Smooth muscle cell (in vitro differentiated cells): ENCODE data around the gene TMEM217. TPM values are rescaled to one million over a fixed set of nuclear protein-coding genes. Genes with fewer than 3 reads are reported as not detected.

Experiments used
- DNase-seq: peaks from one replicate; lab custom pipeline; 2025; ENCODE audit not compliant: unreplicated experiment; lab: John Stamatoyannopoulos, UW
- H2AFZ ChIP-seq: fragments of 200-600 bp; sonication (generic); 2 replicates; pipeline ENCODE4 v1.6.0; 2016; ENCODE audit warnings: antibody characterized with exemption, low read depth, mild to moderate bottlenecking
- H3F3A ChIP-seq: fragments of 200-600 bp; sonication (generic); 2 replicates; pipeline ENCODE4 v1.6.0; 2017; ENCODE audit warnings: antibody characterized with exemption, low read depth
- H3K27ac ChIP-seq: fragments of 200-600 bp; sonication (generic); 2 replicates; pipeline ENCODE4 v1.5.1; 2016; ENCODE audit warnings: low read depth, mild to moderate bottlenecking
- H3K27me3 ChIP-seq: fragments of 200-600 bp; sonication (generic); 2 replicates; pipeline ENCODE4 v1.6.1; 2016; ENCODE audit warnings: low read depth, mild to moderate bottlenecking
- H3K36me3 ChIP-seq: fragments of 200-600 bp; sonication (generic); 2 replicates; pipeline ENCODE4 v1.5.1; 2016; ENCODE audit warnings: low read depth
- H3K4me1 ChIP-seq: fragments of 200-600 bp; sonication (generic); 2 replicates; pipeline ENCODE4 v1.5.1; 2016; ENCODE audit warnings: low read depth
- H3K4me2 ChIP-seq: fragments of 200-600 bp; sonication (generic); 2 replicates; pipeline ENCODE4 v1.6.0; 2016; ENCODE audit warnings: mild to moderate bottlenecking
- H3K4me3 ChIP-seq: fragments of 200-600 bp; sonication (generic); 2 replicates; pipeline ENCODE4 v1.5.1; 2016; ENCODE audit warnings: mild to moderate bottlenecking
- H3K79me2 ChIP-seq: fragments of 200-600 bp; sonication (generic); 2 replicates; pipeline ENCODE4 v1.6.0; 2016; ENCODE audit warnings: low read depth, mild to moderate bottlenecking
- H3K9ac ChIP-seq: fragments of 200-600 bp; sonication (generic); 2 replicates; pipeline ENCODE4 v1.6.0; 2016; ENCODE audit warnings: low read depth
- H3K9me3 ChIP-seq: fragments of 200-600 bp; sonication (generic); replicated peaks from 2 replicates; pipeline ENCODE4 v1.5.1; 2016; ENCODE audit warnings: low read depth
- H4K20me1 ChIP-seq: fragments of 200-600 bp; sonication (generic); 2 replicates; pipeline ENCODE4 v1.6.0; 2016; ENCODE audit warnings: low read depth
- CTCF ChIP-seq: fragments of 200-600 bp; sonication (generic); IDR thresholded peaks from 2 replicates; pipeline ENCODE4 v1.5.1; 2017; ENCODE audit warnings: borderline replicate concordance, mild to moderate bottlenecking, antibody characterized with exemption; ENCODE audit not compliant: insufficient read depth, poor library complexity, severe bottlenecking
- WGBS: methylation state at CpG from one replicate; pipeline ENCODE4 v1.1.7; 2016; ENCODE audit warnings: low lambda C conversion rate; 5-methylcytosine and 5-hydroxymethylcytosine counted together
- polyA plus RNA-seq: library from polyadenylated mRNA; unstranded; fragments of >200 nt; fragmentation: Nextera tagmentation; extraction: Ambion mirVana; gene quantifications from 2 replicates; pipeline ENCODE4 v1.2.1, GENCODE V29; 2016
- total RNA-seq: library from RNA; depleted of rRNA; stranded (reverse); fragments of >200 nt; gene quantifications from 2 replicates; pipeline ENCODE4 v1.2.3, GENCODE V29; 2014

Gene TMEM217
- total and polyA plus RNA-seq, 2 experiments from 2014 or later: 0.31 to 1.2 TPM

- TF ChIP-seq CTCF: no peak
- Histone ChIP-seq H3K27ac (no peak overlapping the region), H3K4me1 (peaks cover 4% of the 10 kb centered on the region), H2AFZ (no peak overlapping the region), H3K36me3 (no peaks in the 10 kb centered on the region), H3K9ac (no peak overlapping the region), H3K27me3 (no peaks in the 10 kb centered on the region), H3K9me3 (no peaks in the 10 kb centered on the region), H3K4me3 (no peak overlapping the region), H3F3A (peaks cover 28% of the 10 kb centered on the region), H3K4me2 (no peak overlapping the region), H3K79me2 (no peaks in the 10 kb centered on the region), H4K20me1 (no peaks in the 10 kb centered on the region)
- DNase-seq: no peak
Observed at GRCh38 chr6:37237789-37238188, 20.2 kb downstream of the TMEM217 start.

- DNase-seq: no peak
Observed at GRCh38 chr6:37236921-37237320, 21.0 kb downstream of the TMEM217 start.

GRCh38 chr6:37233541-37233940 is 24.4 kb downstream of the TMEM217 start:
- no peak for DNase-seq
- H2AFZ ChIP-seq: no peak overlapping the region
- no peaks in the 10 kb centered on the region for H4K20me1 ChIP-seq
- no peak overlapping the region for H3K27ac ChIP-seq
- no peaks in the 10 kb centered on the region for H3K36me3 ChIP-seq
- no peak overlapping the region for H3K4me2 ChIP-seq
- no peak overlapping the region for H3K9ac ChIP-seq
- H3K27me3 ChIP-seq: no peaks in the 10 kb centered on the region
- H3K4me1 ChIP-seq: no peaks in the 10 kb centered on the region
- no peak overlapping the region for H3K4me3 ChIP-seq
- 90% methylated on average over 7 of the region's 7 CpGs for WGBS
- no peak for TF ChIP-seq CTCF
- H3K79me2 ChIP-seq: no peaks in the 10 kb centered on the region
- no peaks in the 10 kb centered on the region for H3F3A ChIP-seq
- no peaks in the 10 kb centered on the region for H3K9me3 ChIP-seq

More at GRCh38 chr6:37236921-37237320, 21.0 kb downstream of the TMEM217 start:
- Histone ChIP-seq H3K4me2 (no peak overlapping the region), H3K27ac (peak overlapping the region; percentile 3), H3K4me3 (no peak overlapping the region), H4K20me1 (no peaks in the 10 kb centered on the region), H3F3A (peaks cover 24% of the 10 kb centered on the region), H3K9ac (no peak overlapping the region), H3K4me1 (peaks cover 4% of the 10 kb centered on the region), H3K9me3 (no peaks in the 10 kb centered on the region), H2AFZ (no peak overlapping the region), H3K27me3 (no peaks in the 10 kb centered on the region), H3K36me3 (no peaks in the 10 kb centered on the region), H3K79me2 (no peaks in the 10 kb centered on the region)
- 65% methylated on average over 2 of the region's 2 CpGs for WGBS
- TF ChIP-seq CTCF: no peak

- Histone ChIP-seq H3F3A (no peaks in the 10 kb centered on the region), H3K36me3 (no peaks in the 10 kb centered on the region), H3K4me1 (no peaks in the 10 kb centered on the region), H3K27ac (no peak overlapping the region), H4K20me1 (no peaks in the 10 kb centered on the region), H3K9ac (no peak overlapping the region), H2AFZ (no peak overlapping the region), H3K4me3 (no peak overlapping the region), H3K79me2 (no peaks in the 10 kb centered on the region), H3K4me2 (no peak overlapping the region), H3K27me3 (no peaks in the 10 kb centered on the region), H3K9me3 (no peaks in the 10 kb centered on the region)
- DNase-seq: no peak
- 88% methylated on average over 5 of the region's 5 CpGs for WGBS
- TF ChIP-seq CTCF: no peak
Observed at GRCh38 chr6:37232430-37233017, 25.4 kb downstream of the TMEM217 start.
